ENCODE data around the gene VTI1A.
"Not testable (repeated sequence)": the region's sequence is repeated elsewhere in the genome, so short reads cannot be mapped to it uniquely, and the experiment has no call there.

VTI1A gene

DNA sequence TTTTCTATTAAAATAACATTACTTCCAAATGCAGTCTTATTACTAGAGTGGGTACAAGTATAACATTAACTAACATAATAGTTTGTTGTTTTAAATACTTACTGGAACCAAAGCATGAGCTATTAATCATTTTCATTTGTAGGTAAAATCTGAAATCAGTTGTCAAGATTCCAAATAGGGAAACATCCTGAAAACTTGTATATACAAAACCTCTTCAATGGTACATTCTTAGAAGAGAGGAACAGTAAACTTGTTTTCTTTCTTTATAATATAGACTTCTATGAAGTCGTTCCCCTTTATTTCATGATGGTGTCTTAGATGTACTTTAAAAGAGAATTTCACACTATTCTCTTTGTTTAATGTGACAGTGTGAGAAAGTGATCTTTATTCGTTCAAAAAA lies 85.9 kb downstream of the VTI1A start:
- Histone ChIP-seq H3K36me3 (ENCODE audit: insufficient read depth, low read length) (no peaks in the 10 kb centered on the region), H3K9me3 (ENCODE audit: low read depth, low read length) (no peaks in the 10 kb centered on the region), H3K27ac (no peak overlapping the region), H3K4me3 (no peak overlapping the region), H3K9ac (ENCODE audit: insufficient read length) (no peak overlapping the region)
- TF ChIP-seq POLR2AphosphoS5 (IDR thresholded peaks at IDR 0.05; ENCODE audit: borderline replicate concordance, low read depth, low read length) (no peak), EZH2 (IDR thresholded peaks at IDR 0.05) (no peak), FOXP2 (optimal IDR thresholded peaks at IDR 0.05; ENCODE audit: control extremely low read depth, extremely low read length, insufficient read depth) (no peak)
- DNase-seq (ENCODE audit: low read depth, low spot score), result no peak

DNA sequence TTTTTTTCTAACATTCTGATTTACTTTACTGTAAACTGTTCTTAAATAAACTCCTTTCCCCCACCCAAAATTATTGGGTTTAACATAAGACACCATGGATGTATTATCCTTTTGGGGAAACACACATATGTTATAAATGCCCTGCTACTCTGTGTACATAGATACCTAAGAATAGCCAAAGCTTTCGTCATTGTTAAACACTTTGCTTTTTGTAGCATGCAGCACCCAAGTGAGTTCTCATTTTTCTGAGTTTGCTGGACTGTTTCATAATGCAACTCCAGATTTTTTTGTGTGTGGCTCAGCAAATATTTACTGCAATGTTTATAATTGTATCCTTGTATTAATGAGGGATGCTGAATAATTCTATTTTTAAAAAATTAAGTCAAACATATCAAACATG lies 86.9 kb downstream of the VTI1A start:
- H3K36me3 ChIP-seq (ENCODE audit: insufficient read depth, low read length), result no peaks in the 10 kb centered on the region
- H3K27ac ChIP-seq, result no peak overlapping the region
- no peak overlapping the region for H3K9ac ChIP-seq (ENCODE audit: insufficient read length)
- H3K4me3 ChIP-seq, result no peak overlapping the region
- DNase-seq (ENCODE audit: low read depth, low spot score), result no peak
- no peak for TF ChIP-seq POLR2AphosphoS5 (IDR thresholded peaks at IDR 0.05; ENCODE audit: borderline replicate concordance, low read depth, low read length)
- TF ChIP-seq FOXP2 (optimal IDR thresholded peaks at IDR 0.05; ENCODE audit: control extremely low read depth, extremely low read length, insufficient read depth), result no peak
- TF ChIP-seq EZH2 (IDR thresholded peaks at IDR 0.05), result no peak
- no peaks in the 10 kb centered on the region for H3K9me3 ChIP-seq (ENCODE audit: low read depth, low read length)

GRCh38 chr10:112535531-112535951 lies 88.5 kb downstream of the VTI1A start:
- Histone ChIP-seq H3K36me3 (ENCODE audit: insufficient read depth, low read length) (no peaks in the 10 kb centered on the region), H3K27ac (no peak overlapping the region), H3K9ac (ENCODE audit: insufficient read length) (no peak overlapping the region), H3K4me3 (no peak overlapping the region), H3K9me3 (ENCODE audit: low read depth, low read length) (no peaks in the 10 kb centered on the region)
- TF ChIP-seq EZH2 (IDR thresholded peaks at IDR 0.05) (no peak), FOXP2 (optimal IDR thresholded peaks at IDR 0.05; ENCODE audit: control extremely low read depth, extremely low read length, insufficient read depth) (no peak), POLR2AphosphoS5 (IDR thresholded peaks at IDR 0.05; ENCODE audit: borderline replicate concordance, low read depth, low read length) (no peak)
- DNase-seq (ENCODE audit: low read depth, low spot score), result no peak

DNA sequence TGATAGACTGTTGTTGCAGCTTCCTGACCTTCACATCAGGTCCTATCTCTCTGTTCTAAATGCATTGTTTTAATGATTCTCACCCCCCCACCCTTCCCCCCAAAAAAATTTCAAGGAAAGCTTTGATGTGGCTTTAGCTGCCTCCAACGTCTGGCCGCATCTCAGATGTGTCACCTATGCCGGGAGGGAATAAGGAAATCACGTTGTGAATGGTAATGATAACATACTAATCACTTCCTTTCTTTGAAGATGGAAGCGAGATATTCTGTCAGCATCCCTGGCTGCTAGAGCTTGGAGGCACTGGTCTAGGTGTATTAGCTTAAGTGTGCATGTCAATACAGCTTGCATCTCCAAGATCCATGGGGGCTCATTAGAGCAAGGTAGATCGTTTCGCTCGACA lies 89.6 kb downstream of the VTI1A start:
- Histone ChIP-seq H3K27ac (no peak overlapping the region), H3K9ac (ENCODE audit: insufficient read length) (no peak overlapping the region), H3K36me3 (ENCODE audit: insufficient read depth, low read length) (no peaks in the 10 kb centered on the region), H3K4me3 (no peak overlapping the region), H3K9me3 (ENCODE audit: low read depth, low read length) (no peaks in the 10 kb centered on the region)
- TF ChIP-seq POLR2AphosphoS5 (IDR thresholded peaks at IDR 0.05; ENCODE audit: borderline replicate concordance, low read depth, low read length) (no peak), EZH2 (IDR thresholded peaks at IDR 0.05) (no peak), FOXP2 (optimal IDR thresholded peaks at IDR 0.05; ENCODE audit: control extremely low read depth, extremely low read length, insufficient read depth) (no peak)
- no peak for DNase-seq (ENCODE audit: low read depth, low spot score)

- no peaks in the 10 kb centered on the region for H3K9me3 ChIP-seq (ENCODE audit: low read depth, low read length)
- no peak overlapping the region for H3K9ac ChIP-seq (ENCODE audit: insufficient read length)
- no peak for DNase-seq (ENCODE audit: low read depth, low spot score)
- H3K36me3 ChIP-seq (ENCODE audit: insufficient read depth, low read length), result no peaks in the 10 kb centered on the region
- TF ChIP-seq FOXP2 (optimal IDR thresholded peaks at IDR 0.05; ENCODE audit: control extremely low read depth, extremely low read length, insufficient read depth) (no peak), EZH2 (IDR thresholded peaks at IDR 0.05) (no peak), POLR2AphosphoS5 (IDR thresholded peaks at IDR 0.05; ENCODE audit: borderline replicate concordance, low read depth, low read length) (no peak)
- H3K27ac ChIP-seq, result no peak overlapping the region
- no peak overlapping the region for H3K4me3 ChIP-seq
These were observed 91.2 kb downstream of the VTI1A start for GRCh38 chr10:112538168-112538567.

DNA sequence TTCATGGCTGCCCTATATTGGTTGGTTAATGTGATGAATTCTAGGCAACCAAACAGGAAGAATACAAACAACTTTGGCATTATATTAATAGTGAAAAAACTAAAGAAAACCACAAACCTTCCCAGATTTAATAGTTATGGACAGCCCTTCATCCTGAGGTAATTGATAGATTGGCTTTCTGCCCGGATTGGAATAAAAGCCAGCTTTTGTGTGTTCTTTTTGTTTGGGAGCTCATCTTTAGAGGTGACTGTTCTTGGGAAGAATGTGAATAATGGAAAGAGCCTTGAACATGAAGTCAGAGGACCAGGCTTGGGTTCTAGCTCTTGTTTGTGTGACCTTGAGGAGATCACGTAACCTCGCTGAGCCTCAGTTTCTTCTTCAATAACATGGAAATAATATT lies 92.3 kb downstream of the VTI1A start:
- DNase-seq (ENCODE audit: low read depth, low spot score), result no peak
- no peak overlapping the region for H3K27ac ChIP-seq
- H3K9ac ChIP-seq (ENCODE audit: insufficient read length), result no peak overlapping the region
- no peak for TF ChIP-seq EZH2 (IDR thresholded peaks at IDR 0.05)
- H3K9me3 ChIP-seq (ENCODE audit: low read depth, low read length), result no peaks in the 10 kb centered on the region
- H3K36me3 ChIP-seq (ENCODE audit: insufficient read depth, low read length), result no peaks in the 10 kb centered on the region
- no peak overlapping the region for H3K4me3 ChIP-seq

GRCh38 chr10:112542823-112543222 lies 95.8 kb downstream of the VTI1A start:
- H3K27ac ChIP-seq; DNase-seq (ENCODE audit: low read depth, low spot score); H3K4me3 ChIP-seq; H3K36me3 ChIP-seq (ENCODE audit: insufficient read depth, low read length); H3K9me3 ChIP-seq (ENCODE audit: low read depth, low read length); H3K9ac ChIP-seq (ENCODE audit: insufficient read length): not testable (repeated sequence)

DNA sequence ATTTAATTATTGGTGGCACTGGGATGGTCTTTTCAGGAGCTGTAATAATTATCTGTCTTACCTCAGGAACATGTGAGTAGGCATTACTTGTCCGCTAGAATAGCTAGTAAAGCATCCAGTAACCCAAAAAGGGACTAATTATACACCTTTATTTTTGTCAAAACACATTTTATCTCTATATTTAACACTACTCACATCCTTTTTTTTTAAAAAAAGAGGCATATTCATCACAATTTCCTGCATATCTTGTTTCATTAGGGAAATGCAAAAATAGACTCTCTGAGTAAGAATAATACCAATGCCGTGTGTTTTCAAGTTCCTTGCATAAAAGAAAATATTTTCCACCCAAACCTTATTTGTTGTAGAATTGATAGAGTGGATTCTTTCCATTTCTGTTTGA lies 99.5 kb downstream of the VTI1A start:
- DNase-seq (ENCODE audit: low read depth, low spot score), result no peak
- TF ChIP-seq EZH2 (IDR thresholded peaks at IDR 0.05), result no peak
- TF ChIP-seq POLR2AphosphoS5 (IDR thresholded peaks at IDR 0.05; ENCODE audit: borderline replicate concordance, low read depth, low read length), result no peak
- no peak for TF ChIP-seq FOXP2 (optimal IDR thresholded peaks at IDR 0.05; ENCODE audit: control extremely low read depth, extremely low read length, insufficient read depth)
- no peak overlapping the region for H3K9ac ChIP-seq (ENCODE audit: insufficient read length)
- no peaks in the 10 kb centered on the region for H3K9me3 ChIP-seq (ENCODE audit: low read depth, low read length)
- H3K36me3 ChIP-seq (ENCODE audit: insufficient read depth, low read length), result no peaks in the 10 kb centered on the region
- no peak overlapping the region for H3K27ac ChIP-seq
- H3K4me3 ChIP-seq, result no peak overlapping the region

- TF ChIP-seq EZH2 (IDR thresholded peaks at IDR 0.05), result no peak
- TF ChIP-seq POLR2AphosphoS5 (IDR thresholded peaks at IDR 0.05; ENCODE audit: borderline replicate concordance, low read depth, low read length), result no peak
- no peak for TF ChIP-seq FOXP2 (optimal IDR thresholded peaks at IDR 0.05; ENCODE audit: control extremely low read depth, extremely low read length, insufficient read depth)
- H3K27ac ChIP-seq, result no peak overlapping the region
- H3K9ac ChIP-seq (ENCODE audit: insufficient read length), result no peak overlapping the region
- no peak for DNase-seq (ENCODE audit: low read depth, low spot score)
- H3K9me3 ChIP-seq (ENCODE audit: low read depth, low read length), result no peaks in the 10 kb centered on the region
- H3K36me3 ChIP-seq (ENCODE audit: insufficient read depth, low read length), result no peaks in the 10 kb centered on the region
- no peak overlapping the region for H3K4me3 ChIP-seq
These were observed 101.7 kb downstream of the VTI1A start for GRCh38 chr10:112548535-112549276.

Data from SK-N-MC (cell line).